BLaER1 treated with 17β-estradiol and CSF1 and Interleukin-3, amounts not matched to agents 10 nM and 100 nM (cell line): Measurements from ENCODE around the gene GPC3.

Experiments used
- H3K27ac ChIP-seq, 11 experiments: shearing (Covaris generic); formaldehyde crosslinking; 2 replicates each; pipeline ENCODE4 v1.8.1; 2022
- H3K27me3 ChIP-seq, 11 experiments: shearing (Covaris generic); formaldehyde crosslinking; 2 replicates each; pipeline ENCODE4 v1.8.1; 2022
- H3K36me3 ChIP-seq, 11 experiments: shearing (Covaris generic); formaldehyde crosslinking; 2 replicates each; pipeline ENCODE4 v1.8.1; 2022
- H3K4me1 ChIP-seq, 10 experiments: shearing (Covaris generic); formaldehyde crosslinking; 2 replicates each; pipeline ENCODE4 v1.8.1; 2022
- H3K4me2 ChIP-seq, 11 experiments: shearing (Covaris generic); formaldehyde crosslinking; 2 replicates each; pipeline ENCODE4 v1.8.1; 2022
- H3K4me3 ChIP-seq, 10 experiments: shearing (Covaris generic); formaldehyde crosslinking; 2 replicates each; pipeline ENCODE4 v1.8.1; 2022
- H3K9ac ChIP-seq, 11 experiments: shearing (Covaris generic); formaldehyde crosslinking; 2 replicates each; pipeline ENCODE4 v1.8.1; 2022
- H3K9me3 ChIP-seq, 11 experiments: shearing (Covaris generic); formaldehyde crosslinking; replicated peaks in 1 of 11; 2 replicates each; pipeline ENCODE4 v1.8.1; 2022
- H4K20me1 ChIP-seq, 11 experiments: shearing (Covaris generic); formaldehyde crosslinking; 2 replicates each; pipeline ENCODE4 v1.8.1; 2022
- Cebpa-rat ChIP-seq, 11 experiments: shearing (Covaris generic); IDR thresholded peaks; 2 replicates each; pipeline ENCODE4 v1.8.1; 2022

The GPC3 gene

DNA sequence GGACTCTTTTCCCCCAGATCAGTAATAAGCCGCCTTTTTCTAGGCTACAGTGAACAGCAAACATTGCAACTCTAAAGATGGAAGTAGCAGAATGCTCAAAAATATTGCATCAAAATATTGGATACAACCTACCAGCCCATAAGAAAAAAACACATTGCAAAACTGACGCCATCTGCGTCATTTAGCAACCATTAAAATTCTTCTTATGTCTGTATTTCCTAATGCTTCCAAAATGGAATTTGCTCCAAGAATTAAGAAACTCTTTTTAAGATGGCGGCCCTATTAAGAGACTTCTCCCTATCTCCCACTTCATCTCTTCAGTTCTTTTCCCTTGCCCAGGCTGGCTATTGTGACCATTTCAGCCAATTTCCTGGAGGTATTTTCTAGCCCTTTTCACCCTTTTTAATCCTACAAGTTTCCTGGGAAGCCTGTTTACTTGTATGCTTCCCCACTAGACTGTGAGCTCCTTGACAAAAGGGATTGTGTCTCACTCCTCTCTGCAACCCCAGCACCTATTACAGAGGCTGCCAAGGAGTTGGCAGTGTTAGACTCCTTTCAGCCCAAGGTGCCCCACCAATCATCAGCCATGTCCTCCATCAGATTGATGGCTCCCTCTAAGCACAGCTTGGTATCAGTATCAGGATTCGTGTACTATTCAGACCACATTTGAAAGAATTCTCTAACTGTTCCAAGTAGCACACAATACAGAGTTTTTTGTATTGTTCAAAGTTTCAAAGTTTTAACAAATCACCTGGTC, 4.4 kb downstream of the GPC3 start:
- Histone ChIP-seq H3K9me3 (peaks cover 14 to 32% (median 26%) of the 10 kb centered on the region in 11 experiments), H3K4me2 (no peak overlapping the region), H3K36me3 (no peaks in the 10 kb centered on the region), H3K4me1 (no peaks in the 10 kb centered on the region), H3K27me3 (peaks cover 74 to 90% (median 84%) of the 10 kb centered on the region in 11 experiments), H3K4me3 (no peak overlapping the region), H3K9ac (no peak overlapping the region), H3K27ac (no peak overlapping the region), H4K20me1 (no peaks in the 10 kb centered on the region)
- no peak for TF ChIP-seq Cebpa-rat (IDR thresholded peaks at IDR 0.05)

DNA sequence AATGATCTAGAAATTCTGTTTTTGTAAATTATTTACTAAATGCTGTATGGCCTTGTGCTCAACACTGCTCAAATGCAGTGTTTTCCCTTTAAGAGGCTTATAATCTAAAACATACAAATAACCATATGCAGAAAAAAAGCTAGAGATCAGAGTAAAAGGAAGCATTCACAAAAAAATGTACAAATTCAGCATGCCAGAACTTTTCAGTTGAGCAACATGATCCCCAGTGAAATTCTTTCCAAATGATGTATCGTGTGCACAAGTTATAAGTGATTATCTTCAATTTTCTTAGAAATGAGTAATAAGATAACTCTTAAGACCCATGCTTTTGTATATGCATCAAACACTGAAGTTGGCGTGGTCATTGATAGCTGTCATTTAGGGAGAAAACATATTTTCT, 5.0 kb downstream of the GPC3 start:
- Histone ChIP-seq H3K4me3 (no peak overlapping the region), H3K4me2 (no peak overlapping the region), H3K27me3 (peaks cover 80 to 93% (median 89%) of the 10 kb centered on the region in 11 experiments), H4K20me1 (no peaks in the 10 kb centered on the region; a peak in 1 of 22 replicates), H3K9me3 (peaks cover 14 to 26% (median 22%) of the 10 kb centered on the region in 11 experiments; a peak in 21 of 22 replicates), H3K27ac (no peak overlapping the region), H3K4me1 (no peaks in the 10 kb centered on the region), H3K9ac (no peak overlapping the region), H3K36me3 (no peaks in the 10 kb centered on the region)
- TF ChIP-seq Cebpa-rat (IDR thresholded peaks at IDR 0.05) = no peak

DNA sequence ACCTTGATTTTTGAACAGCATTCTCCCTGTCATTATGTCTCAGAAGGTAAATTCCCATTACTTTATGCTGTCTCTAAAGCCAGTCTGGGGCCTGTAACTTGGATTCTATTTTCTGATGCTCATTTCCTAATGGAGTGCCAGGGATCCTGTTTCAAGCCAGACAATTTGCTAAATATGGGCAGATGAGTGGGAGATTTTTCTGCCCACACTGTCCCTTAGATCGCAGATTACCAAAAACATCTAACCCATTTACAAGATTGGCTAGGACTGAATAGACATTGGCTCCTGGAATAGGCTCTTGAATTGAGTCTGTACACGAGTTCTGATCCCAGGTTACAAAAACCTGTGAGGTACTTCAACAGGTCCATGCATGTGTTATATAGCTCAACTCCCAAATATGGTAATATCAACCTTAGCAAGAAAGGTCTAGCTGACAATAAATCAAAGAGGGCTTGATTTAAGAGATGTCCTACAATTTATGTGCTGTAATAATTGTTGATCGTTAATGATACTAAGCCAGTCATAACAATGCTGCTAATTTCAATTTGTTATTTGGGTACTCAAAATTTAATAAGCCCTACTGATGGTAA, 5.7 kb downstream of the GPC3 start:
- H3K4me2 ChIP-seq = no peak overlapping the region

GRCh38 chrX:133973704-133974103, 11.7 kb downstream of the GPC3 start:
- TF ChIP-seq Cebpa-rat (IDR thresholded peaks at IDR 0.05) = no peak
- no peak overlapping the region for H3K4me2 ChIP-seq
- no peak overlapping the region for H3K27ac ChIP-seq
- H3K36me3 ChIP-seq = no peaks in the 10 kb centered on the region
- peaks cover 0 to 7% (median 0%) of the 10 kb centered on the region in 11 experiments; a peak in 2 of 22 replicates for H4K20me1 ChIP-seq
- peaks cover 93 to 100% (median 98%) of the 10 kb centered on the region in 11 experiments for H3K27me3 ChIP-seq
- H3K9ac ChIP-seq = no peak overlapping the region
- no peak overlapping the region for H3K4me3 ChIP-seq
- H3K9me3 ChIP-seq = no peaks in the 10 kb centered on the region
- no peaks in the 10 kb centered on the region for H3K4me1 ChIP-seq

More for the DNA sequence above, 5.7 kb downstream of the GPC3 start:
- no peaks in the 10 kb centered on the region for H3K4me1 ChIP-seq
- H4K20me1 ChIP-seq = no peaks in the 10 kb centered on the region; a peak in 1 of 22 replicates
- H3K9me3 ChIP-seq = peaks cover 9 to 19% (median 15%) of the 10 kb centered on the region in 11 experiments; a peak in 21 of 22 replicates
- no peak overlapping the region for H3K4me3 ChIP-seq
- TF ChIP-seq Cebpa-rat (IDR thresholded peaks at IDR 0.05) = no peak
- H3K27me3 ChIP-seq = peaks cover 85 to 98% (median 95%) of the 10 kb centered on the region in 11 experiments
- H3K36me3 ChIP-seq = no peaks in the 10 kb centered on the region
- H3K27ac ChIP-seq = no peak overlapping the region
- no peak overlapping the region for H3K9ac ChIP-seq

DNA sequence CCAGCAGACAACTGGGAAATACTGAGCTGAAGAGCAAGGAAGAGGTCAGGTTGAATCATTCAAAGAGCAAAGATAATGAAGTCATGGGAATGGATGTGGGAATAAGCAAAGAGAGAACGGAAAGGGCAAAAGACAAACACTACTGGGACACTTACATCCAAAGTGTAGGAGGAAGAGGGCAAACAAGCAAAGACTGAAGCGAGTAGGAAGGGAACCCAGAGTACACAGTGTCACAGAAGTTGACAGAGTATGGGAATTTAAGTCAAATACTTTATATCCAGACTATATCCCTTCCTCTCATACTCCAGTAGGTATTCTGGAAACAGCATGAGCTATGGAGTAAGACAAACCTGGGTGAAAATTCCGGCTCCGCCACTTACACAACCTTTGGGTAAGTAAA, 12.5 kb downstream of the GPC3 start:
- Histone ChIP-seq H3K9me3 (no peaks in the 10 kb centered on the region), H3K4me2 (no peak overlapping the region), H3K4me3 (no peak overlapping the region), H3K27ac (no peak overlapping the region), H3K4me1 (no peaks in the 10 kb centered on the region), H4K20me1 (peaks cover 0 to 7% (median 0%) of the 10 kb centered on the region in 11 experiments; a peak in 2 of 22 replicates), H3K27me3 (peaks cover 96 to 100% (median 100%) of the 10 kb centered on the region in 11 experiments), H3K9ac (no peak overlapping the region), H3K36me3 (no peaks in the 10 kb centered on the region)
- no peak for TF ChIP-seq Cebpa-rat (IDR thresholded peaks at IDR 0.05)

- Histone ChIP-seq H4K20me1 (peaks cover 0 to 7% (median 0%) of the 10 kb centered on the region in 11 experiments; a peak in 3 of 22 replicates), H3K4me2 (no peak overlapping the region)
These were observed 13.8 kb downstream of the GPC3 start for GRCh38 chrX:133971586-133971985.

DNA sequence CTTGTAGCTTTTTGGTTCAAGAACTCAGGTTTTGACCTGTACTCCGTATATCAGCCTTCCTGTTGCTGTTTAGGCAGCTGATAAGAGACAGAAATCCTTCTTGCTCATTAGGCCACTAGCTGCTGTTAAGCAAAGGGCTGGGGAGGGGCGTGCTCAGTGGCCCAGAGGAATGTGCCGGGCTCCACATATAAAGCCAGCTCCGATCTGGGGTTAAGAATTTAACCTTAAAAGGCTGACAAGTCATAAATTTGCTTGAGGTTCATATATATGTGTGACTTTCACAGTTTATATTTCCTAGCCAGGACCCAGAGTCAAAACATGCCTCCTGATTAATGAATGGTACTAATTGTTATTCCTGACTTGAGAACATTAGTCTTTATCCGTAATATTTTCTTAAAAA, 15.3 kb downstream of the GPC3 start:
- H4K20me1 ChIP-seq = peaks cover 0 to 7% (median 0%) of the 10 kb centered on the region in 11 experiments; a peak in 3 of 22 replicates
- H3K9ac ChIP-seq = no peak overlapping the region
- no peaks in the 10 kb centered on the region for H3K4me1 ChIP-seq
- no peak overlapping the region for H3K4me2 ChIP-seq
- peaks cover 97 to 100% (median 100%) of the 10 kb centered on the region in 11 experiments for H3K27me3 ChIP-seq
- H3K4me3 ChIP-seq = no peak overlapping the region
- H3K36me3 ChIP-seq = no peaks in the 10 kb centered on the region
- no peaks in the 10 kb centered on the region for H3K9me3 ChIP-seq
- no peak overlapping the region for H3K27ac ChIP-seq
- TF ChIP-seq Cebpa-rat (IDR thresholded peaks at IDR 0.05) = no peak

More at GRCh38 chrX:133971586-133971985, 13.8 kb downstream of the GPC3 start:
- H3K9ac ChIP-seq = no peak overlapping the region
- TF ChIP-seq Cebpa-rat (IDR thresholded peaks at IDR 0.05) = no peak
- H3K4me1 ChIP-seq = no peaks in the 10 kb centered on the region
- H3K36me3 ChIP-seq = no peaks in the 10 kb centered on the region
- no peaks in the 10 kb centered on the region for H3K9me3 ChIP-seq
- H3K27me3 ChIP-seq = peaks cover 96 to 100% (median 100%) of the 10 kb centered on the region in 11 experiments
- no peak overlapping the region for H3K27ac ChIP-seq
- no peak overlapping the region for H3K4me3 ChIP-seq

DNA sequence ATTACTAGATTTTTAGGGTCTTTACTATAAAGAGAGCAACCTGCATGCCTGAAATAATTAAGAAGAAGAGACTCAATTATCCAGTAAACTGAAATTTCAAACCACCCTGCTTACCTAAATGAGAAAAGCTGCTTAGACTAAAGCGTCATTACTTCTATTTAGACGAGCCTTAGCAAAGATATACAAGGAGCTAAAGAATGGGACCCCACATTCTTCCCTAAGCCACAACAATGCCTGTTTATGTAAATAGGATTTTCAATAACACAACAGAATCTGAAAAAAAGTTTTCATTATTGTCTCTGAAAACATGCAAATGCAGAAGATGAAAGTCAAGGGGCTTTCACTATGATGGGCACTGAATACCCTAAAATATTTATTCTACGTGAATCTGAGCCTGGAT, 16.2 kb downstream of the GPC3 start:
- Histone ChIP-seq H4K20me1 (peaks cover 0 to 7% (median 0%) of the 10 kb centered on the region in 11 experiments; a peak in 3 of 22 replicates), H3K27me3 (peaks cover 99 to 100% (median 100%) of the 10 kb centered on the region in 11 experiments), H3K9me3 (no peaks in the 10 kb centered on the region), H3K27ac (no peak overlapping the region), H3K36me3 (no peaks in the 10 kb centered on the region), H3K4me1 (no peaks in the 10 kb centered on the region), H3K9ac (no peak overlapping the region), H3K4me2 (no peak overlapping the region), H3K4me3 (no peak overlapping the region)
- no peak for TF ChIP-seq Cebpa-rat (IDR thresholded peaks at IDR 0.05)

DNA sequence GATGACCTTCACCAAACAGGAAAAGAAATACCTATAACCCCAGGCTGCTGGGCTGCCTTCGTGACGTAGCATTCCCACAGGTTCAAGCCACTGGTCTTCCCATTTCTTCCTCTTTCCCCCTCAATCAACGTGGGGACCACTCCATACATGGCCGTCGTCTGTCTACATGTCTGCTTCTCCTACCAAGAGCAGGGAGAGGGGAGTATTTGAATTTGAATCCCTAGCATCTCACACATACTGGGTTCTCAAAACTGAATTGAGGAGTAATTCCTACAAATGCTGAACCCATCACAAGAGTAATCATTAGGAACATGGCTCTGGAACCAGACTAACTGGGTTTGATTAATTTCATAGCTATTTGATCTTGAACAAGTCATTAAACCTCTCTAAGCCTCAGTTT, 17.3 kb downstream of the GPC3 start:
- H3K9me3 ChIP-seq = no peaks in the 10 kb centered on the region
- H3K4me3 ChIP-seq = no peak overlapping the region
- H3K9ac ChIP-seq = no peak overlapping the region
- no peak overlapping the region for H3K4me2 ChIP-seq
- no peaks in the 10 kb centered on the region for H3K4me1 ChIP-seq
- no peak overlapping the region for H3K27ac ChIP-seq
- H3K36me3 ChIP-seq = no peaks in the 10 kb centered on the region
- peaks cover 96 to 100% (median 100%) of the 10 kb centered on the region in 11 experiments for H3K27me3 ChIP-seq
- peaks cover 0 to 7% (median 0%) of the 10 kb centered on the region in 11 experiments; a peak in 3 of 22 replicates for H4K20me1 ChIP-seq
- TF ChIP-seq Cebpa-rat (IDR thresholded peaks at IDR 0.05) = no peak
